Fibroblast of mammary gland (primary cell): ENCODE data around the gene SLC24A1.

Source experiments
- DNase-seq: peaks from one replicate; pipeline ENCODE4 v3.0.0-alpha.2; 2010; ENCODE audit warnings: low read depth
- H3K4me3 ChIP-seq: 2 replicates; pipeline ENCODE4 v1.5.1; 2011; ENCODE audit warnings: low read depth, mild to moderate bottlenecking, low read length, moderate library complexity; ENCODE audit not compliant: control insufficient read depth
- TF ChIP-seq, protein P1 (sequence below): conservative IDR thresholded peaks from 2 replicates; pipeline ENCODE4 v1.5.1; 2011; ENCODE audit warnings: low read depth, low read length, inconsistent platforms; ENCODE audit not compliant: control insufficient read depth, insufficient read depth

Gene SLC24A1

GRCh38 chr15:65650312-65651041 is 28.7 kb downstream of the SLC24A1 start:
- DNase-seq: no peak
- TF ChIP-seq, protein P1, sequence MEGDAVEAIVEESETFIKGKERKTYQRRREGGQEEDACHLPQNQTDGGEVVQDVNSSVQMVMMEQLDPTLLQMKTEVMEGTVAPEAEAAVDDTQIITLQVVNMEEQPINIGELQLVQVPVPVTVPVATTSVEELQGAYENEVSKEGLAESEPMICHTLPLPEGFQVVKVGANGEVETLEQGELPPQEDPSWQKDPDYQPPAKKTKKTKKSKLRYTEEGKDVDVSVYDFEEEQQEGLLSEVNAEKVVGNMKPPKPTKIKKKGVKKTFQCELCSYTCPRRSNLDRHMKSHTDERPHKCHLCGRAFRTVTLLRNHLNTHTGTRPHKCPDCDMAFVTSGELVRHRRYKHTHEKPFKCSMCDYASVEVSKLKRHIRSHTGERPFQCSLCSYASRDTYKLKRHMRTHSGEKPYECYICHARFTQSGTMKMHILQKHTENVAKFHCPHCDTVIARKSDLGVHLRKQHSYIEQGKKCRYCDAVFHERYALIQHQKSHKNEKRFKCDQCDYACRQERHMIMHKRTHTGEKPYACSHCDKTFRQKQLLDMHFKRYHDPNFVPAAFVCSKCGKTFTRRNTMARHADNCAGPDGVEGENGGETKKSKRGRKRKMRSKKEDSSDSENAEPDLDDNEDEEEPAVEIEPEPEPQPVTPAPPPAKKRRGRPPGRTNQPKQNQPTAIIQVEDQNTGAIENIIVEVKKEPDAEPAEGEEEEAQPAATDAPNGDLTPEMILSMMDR: no peak
- H3K4me3 ChIP-seq: no peak overlapping the region

DNA sequence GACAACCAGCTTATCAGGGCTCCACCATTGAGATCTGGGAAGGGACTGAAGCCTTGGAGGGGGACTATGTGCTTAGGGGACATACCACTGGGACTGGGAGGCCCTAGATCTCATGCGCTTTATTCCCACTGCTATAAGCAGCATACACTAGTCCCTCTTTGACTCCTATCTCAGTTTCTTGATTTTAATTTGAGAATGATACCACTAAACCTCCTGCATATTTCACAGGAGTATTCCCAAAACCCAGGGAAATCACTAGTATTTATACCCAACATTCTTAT is 29.2 kb downstream of the SLC24A1 start:
- TF ChIP-seq, protein P1: no peak
- no peak for DNase-seq
- no peak overlapping the region for H3K4me3 ChIP-seq

GRCh38 chr15:65651831-65652749 is 30.4 kb downstream of the SLC24A1 start:
- TF ChIP-seq, protein P1: no peak
- no peak overlapping the region for H3K4me3 ChIP-seq
- no peak for DNase-seq

GRCh38 chr15:65653341-65653740 is 31.6 kb downstream of the SLC24A1 start:
- TF ChIP-seq, protein P1: no peak

DNA sequence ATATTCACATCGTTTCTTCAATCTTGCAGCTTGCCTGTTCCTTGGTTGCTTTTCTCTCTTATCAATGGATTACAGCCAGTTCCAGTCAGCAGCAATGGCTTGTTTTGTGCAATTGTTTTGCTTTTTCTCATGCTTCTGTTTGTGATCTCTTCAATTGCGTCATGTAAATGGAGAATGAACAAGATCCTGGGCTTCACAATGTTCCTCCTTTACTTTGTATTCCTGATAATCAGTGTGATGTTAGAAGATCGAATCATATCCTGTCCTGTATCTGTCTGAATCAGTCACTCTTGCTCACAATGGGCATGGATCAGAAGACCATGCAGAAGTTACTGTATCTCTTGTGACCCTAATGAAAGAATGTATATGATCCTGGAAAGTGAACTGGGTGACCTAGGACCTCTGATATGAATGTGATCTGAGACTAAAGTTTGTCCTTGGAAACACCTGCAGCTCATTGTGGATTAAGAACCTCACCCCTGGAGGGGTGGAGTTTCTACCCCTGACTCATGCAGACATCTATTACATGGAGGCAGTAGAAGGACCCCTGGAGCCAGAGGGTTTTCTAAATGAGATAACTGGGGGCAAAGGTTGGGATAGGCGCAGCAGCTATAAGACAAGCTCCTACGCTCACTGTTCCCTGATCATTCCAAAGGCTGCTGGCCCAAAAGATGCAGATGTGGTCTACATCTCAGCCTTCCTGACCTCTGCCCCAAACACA is 32.2 kb downstream of the SLC24A1 start:
- no peak overlapping the region for H3K4me3 ChIP-seq
- DNase-seq: peak; percentile 74
- TF ChIP-seq, protein P1: no peak

More at GRCh38 chr15:65653341-65653740, 31.6 kb downstream of the SLC24A1 start:
- DNase-seq: peak; percentile 63
- H3K4me3 ChIP-seq: no peak overlapping the region

- TF ChIP-seq, protein P1: no peak
- DNase-seq: peak; percentile 51
- H3K4me3 ChIP-seq: no peak overlapping the region
Observed at GRCh38 chr15:65655026-65655425, 33.3 kb downstream of the SLC24A1 start.
